EL (cell line): ENCODE data around the gene YKT6.
"Not testable (repeated sequence)": the region's sequence is repeated elsewhere in the genome, so short reads cannot be mapped to it uniquely, and the experiment has no call there.

Source experiments
- DNase-seq: peaks from one replicate; pipeline ENCODE4 v3.0.0-alpha.2; 2016

Gene YKT6

DNA sequence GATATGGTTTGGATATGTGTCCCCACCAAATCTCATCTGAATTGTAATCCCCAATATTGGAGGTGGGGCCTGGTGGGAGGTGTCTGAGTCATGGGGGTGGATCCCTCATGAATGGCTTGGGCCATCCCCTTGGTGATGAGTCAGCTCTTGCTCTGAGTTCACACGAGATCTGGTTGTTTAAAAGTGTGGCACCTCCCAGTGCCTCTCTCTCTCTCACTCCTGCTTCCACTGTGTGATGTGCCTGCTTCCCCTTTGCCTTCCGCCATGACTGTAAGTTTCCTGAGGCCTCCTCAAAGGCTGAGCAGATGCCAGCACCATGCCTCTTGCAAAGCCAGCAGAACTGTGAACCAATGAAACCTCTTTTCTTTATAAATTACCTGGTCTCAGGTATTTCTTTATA is 6.7 kb upstream of the YKT6 start:
- peak; percentile 53 for DNase-seq

- DNase-seq, result no peak
These were observed 6.1 kb upstream of the YKT6 start for GRCh38 chr7:44194562-44195145.

GRCh38 chr7:44195889-44196288 is 4.9 kb upstream of the YKT6 start:
- no peak for DNase-seq

GRCh38 chr7:44196450-44196872 is 4.3 kb upstream of the YKT6 start:
- peak; percentile 62 for DNase-seq

DNA sequence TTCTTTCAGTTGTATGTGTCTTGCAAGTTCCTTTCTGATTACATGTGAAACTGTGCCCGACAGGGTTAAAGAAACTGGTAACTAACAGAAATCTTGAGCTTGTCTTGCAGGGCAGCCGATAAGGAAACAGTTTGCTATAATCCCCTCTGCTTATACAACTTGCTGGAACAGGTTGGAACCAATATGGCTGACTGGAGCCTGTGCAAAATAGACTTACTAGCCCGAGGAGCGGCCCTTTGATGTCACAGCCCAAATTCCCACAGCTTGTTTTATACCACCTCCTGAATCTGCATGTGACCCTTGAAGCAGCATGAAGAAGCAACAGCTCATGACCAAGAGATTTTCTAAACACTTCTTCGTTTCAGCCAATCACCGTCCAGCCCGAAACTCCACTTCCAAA is 3.3 kb upstream of the YKT6 start:
- DNase-seq, result no peak

DNA sequence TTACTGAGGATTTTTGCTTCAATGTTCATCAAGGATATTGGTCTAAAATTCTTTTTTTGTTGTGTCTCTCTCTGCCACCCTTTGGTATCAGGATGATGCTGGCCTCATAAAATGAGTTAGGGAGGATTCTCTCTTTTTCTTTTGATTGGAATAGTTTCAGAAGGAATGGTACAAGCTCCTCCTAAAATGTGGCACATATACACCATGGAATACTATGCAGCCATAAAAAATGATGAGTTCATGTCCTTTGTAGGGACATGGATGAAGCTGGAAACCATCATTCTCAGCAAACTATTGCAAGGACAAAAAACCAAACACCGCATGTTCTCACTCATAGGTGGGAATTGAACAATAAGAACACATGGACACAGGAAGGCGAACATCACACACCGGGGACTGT is 615 bp upstream of the YKT6 start:
- DNase-seq, result not testable (repeated sequence)

DNA sequence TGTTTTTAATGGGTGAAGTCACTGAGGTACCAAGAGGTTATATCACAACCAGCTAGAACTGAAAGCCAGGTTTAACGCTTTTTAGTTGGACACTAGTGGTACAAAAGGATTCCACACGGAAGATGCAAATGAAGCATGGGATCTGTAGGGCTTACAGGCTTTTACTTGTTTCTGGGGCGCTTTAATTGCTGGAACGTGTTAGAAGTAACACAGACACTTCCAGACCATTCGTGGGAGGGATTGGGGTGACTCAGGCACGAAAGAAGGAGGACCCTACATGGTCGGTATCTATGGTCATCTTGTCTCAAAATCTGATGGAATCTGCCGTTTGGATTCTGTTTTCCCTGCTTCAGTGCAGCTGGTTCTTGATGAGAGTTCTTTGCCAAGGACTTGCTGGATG is 1.0 kb downstream of the YKT6 start:
- peak; percentile 41 for DNase-seq

- DNase-seq, result no peak
These were observed 5.2 kb downstream of the YKT6 start for GRCh38 chr7:44206008-44206407.

DNA sequence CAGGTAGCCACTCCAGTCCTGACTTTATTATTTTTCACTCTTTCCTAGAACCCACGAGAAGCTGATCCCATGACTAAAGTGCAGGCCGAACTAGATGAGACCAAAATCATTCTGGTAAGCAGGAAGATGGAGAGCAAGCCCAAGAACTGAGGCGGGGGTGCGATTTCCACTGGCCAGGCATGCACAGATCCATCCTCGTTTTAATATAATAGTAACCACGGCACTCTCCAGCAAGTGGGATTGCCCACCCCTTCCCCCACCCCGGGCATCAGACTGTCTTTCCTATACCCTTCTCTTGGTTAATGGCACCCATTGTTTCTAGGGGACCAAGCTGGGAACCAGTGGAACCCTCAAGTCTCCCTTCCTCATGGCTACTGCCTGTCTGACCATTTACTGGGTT is 7.3 kb downstream of the YKT6 start:
- DNase-seq, result no peak

- DNase-seq, result no peak
These were observed 9.3 kb downstream of the YKT6 start for GRCh38 chr7:44210107-44210506.

DNA sequence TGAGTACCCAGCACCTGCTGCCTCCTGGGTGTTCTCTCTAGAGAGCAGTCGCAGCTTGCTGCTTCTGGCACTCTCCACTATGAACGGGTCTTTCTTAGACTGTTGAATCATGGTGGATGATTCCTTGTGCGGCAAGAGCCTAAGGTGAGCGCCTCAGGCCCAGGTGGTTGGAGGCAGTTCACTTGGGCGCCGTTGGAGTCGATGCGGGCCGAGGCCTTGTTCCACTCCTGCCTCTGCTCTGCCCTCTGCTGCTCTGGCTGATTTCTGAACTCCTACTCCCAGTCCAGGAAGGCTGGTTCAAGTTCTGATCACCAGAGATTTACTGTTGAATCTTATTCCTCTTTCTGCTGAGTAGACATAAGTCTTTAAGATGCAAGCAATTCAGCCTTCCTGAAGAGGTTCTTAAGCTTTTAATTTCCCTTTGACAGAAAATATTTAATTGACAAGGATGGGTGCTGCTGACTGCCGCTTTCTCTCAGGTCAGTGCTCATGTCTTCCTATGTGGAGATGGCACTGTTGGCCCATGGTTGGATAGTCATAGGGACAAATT is 10.4 kb downstream of the YKT6 start:
- DNase-seq, result no peak

GRCh38 chr7:44212018-44212417 is 11.2 kb downstream of the YKT6 start:
- no peak for DNase-seq

DNA sequence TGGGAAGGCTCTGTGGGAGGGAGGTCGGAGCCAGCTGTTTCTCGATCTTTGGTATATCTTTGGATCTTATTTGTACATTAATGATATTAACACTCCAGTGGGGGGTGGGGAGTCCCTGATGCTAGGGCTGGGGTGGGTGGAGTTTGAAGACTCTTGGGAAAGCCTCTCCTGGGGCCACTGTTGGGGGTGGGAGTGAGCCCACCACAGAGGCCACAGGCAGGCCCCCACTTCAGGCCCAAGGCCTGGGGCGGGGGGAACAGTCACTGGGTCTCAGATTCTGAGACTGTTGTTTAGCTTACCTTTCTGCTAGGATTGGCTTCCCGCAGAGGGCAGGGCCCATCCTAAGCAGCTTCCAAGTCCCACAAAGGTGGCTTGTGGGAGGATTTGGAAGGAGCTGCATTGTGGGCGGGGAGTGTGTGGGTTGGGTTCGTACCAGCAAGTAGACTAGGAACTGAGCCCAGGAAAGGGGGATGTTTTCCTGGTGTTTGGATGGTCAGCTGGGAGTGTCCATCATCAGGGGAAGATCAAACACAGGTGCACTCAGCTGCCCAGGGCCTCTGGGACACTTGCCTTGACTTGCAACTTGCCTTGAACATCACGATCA is 11.9 kb downstream of the YKT6 start:
- no peak for DNase-seq

DNA sequence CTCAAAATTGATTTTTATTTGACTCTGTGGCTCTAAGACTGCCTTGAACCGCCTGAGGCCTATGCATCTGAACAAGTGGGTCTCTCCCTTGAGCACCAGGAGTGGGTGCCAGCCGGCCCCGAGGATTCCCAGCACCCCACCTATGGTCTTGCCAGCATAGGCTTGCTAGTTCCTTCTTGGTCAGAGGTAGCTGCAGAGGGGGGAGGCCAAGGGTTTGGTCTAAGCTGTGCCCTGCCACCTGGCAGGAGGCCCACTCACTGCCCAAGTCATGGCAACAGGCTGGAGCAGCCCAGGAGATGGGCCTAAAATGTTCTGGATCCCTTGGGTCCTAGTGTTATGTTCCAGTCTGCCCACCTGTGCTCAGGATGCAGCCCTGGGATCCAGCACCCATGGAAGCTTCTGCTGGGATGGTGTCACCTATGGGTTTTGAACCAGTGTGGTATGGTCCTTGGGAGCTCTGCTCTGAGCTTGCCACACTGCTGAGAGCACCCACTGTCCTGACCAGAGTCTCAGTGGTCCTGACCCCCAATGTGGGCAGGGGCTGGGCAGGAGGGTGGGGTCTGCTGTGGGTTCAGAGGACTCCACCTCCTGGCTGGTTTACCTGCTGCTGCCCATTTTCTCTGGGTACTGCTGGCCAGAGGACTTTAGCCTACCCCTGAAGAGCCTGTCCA is 12.6 kb downstream of the YKT6 start:
- DNase-seq, result no peak

DNA sequence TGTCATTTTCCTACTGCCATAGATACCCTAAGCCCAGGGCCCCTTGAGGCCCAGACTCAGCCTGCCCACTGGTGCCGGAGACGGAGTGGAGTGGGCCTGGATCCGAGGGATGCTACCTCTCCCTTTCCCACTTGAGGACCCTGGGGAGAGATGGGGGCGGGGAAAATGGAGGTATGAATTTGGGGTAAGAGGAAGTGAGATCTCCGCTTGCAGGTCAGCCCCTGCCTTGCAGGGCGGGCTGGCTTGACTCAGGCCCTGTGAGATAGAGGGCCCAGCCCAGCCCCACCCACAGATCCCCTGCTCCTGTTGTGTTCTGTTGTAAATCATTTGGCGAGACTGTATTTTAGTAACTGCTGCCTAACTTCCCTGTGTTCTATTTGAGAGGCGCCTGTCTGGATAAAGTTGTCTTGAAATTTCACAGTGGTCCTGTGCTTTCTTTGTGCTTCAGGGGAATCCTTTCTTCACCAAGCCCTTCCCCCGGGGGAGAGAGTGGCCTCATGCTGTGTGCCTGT is 13.2 kb downstream of the YKT6 start:
- no peak for DNase-seq

DNA sequence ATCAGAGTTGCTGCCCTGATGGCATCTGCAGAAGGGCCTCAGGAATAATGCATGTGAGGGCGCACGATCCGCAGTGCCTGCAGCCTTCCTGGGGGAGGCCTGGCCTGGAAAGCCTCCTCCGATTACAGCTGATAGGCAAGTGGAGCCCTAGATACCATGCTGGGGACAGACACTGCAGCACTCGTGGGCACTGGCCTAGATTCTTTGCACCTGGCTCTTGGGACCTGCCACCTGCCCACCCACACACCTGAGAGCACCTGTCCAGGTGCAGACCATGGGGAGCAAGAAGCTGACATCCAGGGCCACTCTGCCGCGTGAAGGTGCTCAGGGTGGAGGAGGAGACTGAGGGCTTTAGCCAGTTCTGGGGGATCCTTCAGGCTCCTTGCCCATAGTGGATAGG is 14.8 kb downstream of the YKT6 start:
- no peak for DNase-seq

GRCh38 chr7:44216019-44216418 is 15.2 kb downstream of the YKT6 start:
- no peak for DNase-seq

- DNase-seq, result no peak
These were observed 15.9 kb downstream of the YKT6 start for GRCh38 chr7:44216521-44217222.

DNA sequence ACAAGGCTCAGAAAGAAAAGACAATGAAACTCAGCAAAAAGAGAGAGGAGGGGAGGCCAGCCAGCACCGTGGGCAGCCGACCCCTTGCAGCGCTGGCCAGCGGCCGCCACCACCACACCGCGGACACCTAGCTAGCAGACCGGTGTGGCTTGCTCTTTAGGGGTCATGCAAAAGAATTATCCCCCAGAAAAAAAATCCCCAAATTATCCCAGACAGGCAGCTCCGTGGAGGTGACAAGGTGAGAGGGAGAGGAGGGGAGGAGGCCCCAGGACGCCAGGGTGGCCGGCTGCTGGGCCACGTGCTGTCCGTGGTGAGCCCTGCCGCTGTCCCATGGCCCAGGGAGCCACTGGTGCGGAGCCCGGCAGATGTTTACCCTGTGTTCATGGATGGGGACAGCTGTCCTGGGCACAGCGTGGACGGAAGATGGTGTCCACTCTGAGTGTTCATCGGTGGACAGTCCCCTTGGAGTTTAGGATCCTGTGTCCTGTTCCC is 16.5 kb downstream of the YKT6 start:
- DNase-seq, result no peak

DNA sequence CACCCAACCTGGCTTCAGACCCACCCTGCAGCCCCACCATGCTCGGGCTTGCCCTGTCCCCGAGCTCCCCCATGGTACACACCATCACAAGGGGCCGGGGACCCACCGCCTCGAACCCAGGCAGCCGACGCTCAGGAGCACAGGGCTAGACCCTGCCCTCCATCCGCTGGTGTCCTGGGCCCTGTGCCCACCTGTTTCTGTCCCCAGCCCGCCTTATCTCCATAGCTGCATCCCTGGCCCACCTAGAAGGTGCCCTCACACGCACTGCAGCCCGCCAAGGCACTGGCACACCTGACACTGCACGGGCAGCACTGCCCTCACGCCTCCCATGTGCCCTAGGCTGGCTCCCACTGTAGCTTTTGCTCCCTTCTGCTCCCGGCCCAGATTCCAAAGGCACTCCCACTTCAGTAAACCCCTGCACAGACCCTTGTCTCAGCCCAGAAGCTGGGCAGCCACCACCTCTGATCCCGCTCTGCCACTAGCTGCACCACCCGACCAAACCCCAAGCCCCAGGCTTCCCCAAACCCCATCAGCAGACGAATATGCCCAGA is 17.1 kb downstream of the YKT6 start:
- no peak for DNase-seq

DNA sequence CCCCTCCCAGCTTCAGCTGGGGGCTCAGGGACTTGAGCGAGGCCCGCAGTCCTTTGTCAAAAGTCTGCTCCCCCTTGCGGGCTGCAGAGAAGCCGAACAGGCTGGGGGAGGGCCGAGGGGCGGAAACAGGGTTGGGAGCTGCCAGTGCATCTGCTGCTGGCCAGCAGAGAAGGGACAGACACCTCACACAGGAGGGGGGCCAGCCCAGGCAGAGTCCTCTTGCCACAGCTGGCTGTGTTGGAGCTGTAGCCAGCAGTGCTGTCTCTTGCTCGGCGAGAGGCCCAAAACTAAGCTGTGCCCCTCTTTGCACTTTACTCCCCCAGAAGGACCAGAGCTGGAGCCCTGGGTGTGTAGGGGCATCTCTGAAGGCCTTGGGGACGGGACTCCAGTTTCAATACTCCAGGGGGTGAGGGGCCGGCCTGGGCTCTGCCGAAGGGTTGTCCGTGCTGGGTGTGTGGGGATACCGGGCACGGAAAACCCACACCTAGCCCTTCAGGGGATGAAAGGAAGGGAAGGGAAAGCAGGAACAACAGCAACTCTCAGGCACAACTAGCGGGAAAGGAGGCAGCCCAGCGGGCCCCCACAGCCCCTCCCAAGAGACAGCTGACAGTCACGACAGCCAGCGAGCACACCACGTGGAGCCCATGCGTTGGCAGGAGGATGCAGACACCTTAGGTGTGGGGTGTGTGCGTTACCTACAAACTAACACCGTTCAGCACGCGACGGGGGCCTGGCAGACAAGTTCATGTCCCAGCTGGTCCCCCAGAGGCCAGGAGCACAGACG is 17.8 kb downstream of the YKT6 start:
- DNase-seq, result peak; percentile 17

DNA sequence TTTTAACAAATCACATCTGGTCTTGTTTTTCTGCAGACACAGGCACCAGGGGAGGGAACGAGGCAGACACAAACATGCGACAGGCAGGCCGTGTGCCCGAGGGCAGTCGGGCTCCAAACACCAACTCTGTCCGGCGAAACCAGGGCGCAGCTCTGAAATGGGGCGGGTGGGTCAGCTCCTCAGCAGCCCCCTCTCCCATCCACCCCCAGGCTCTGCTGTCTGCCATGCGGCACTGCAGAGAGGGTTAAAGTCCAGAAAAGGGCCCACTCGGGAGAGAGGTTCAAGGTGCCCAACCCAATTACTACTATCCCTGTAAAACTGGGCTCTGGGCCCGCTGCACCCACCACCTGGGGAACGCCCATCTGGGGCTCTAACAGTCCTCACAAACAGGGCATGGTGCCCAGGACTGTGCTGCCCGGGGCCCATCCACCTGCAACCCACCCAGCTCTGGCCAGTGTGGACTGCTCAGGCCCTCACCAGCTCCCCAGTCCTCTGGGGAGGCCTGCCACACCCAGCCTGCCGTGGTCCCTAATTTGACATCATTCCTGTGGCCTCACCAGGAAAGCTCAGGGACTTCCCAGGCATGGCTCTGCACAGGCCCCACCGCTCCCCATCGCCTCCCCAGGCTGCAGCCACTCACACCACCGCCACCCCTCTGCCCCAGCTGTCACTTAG is 18.7 kb downstream of the YKT6 start:
- no peak for DNase-seq
